NOMO-1 treated with DMSO at 0.1 percent for 48 hours (cell line): Measurements from ENCODE around the gene TAS2R13.

ENCODE experiments used
- DNase-seq: peaks from one replicate; lab custom pipeline; 2025; ENCODE audit not compliant: unreplicated experiment; lab: John Stamatoyannopoulos, UW

Gene TAS2R13

DNA sequence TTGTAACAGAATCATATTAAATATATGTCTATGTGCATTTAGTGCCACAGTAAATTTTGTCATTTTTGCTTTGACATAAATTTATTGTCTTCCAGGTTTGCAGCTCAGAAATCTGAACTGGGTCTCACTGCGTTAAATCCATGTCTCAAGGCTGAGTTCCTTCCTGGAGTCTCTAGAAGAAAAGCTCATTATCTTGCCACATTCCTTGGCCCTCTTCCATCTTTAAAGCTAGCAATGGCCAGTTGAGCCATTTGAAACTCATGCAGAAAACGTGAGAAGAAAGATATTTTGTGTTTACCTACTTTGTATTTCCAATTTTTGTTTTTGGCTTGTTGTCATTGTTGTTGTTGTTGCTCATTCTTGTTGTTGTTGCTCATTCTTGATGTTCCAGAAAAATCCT, 36.0 kb downstream of the TAS2R13 start:
- DNase-seq, result no peak

- DNase-seq, result no peak
Observed at GRCh38 chr12:10867381-10867780, 42.0 kb downstream of the TAS2R13 start.

DNA sequence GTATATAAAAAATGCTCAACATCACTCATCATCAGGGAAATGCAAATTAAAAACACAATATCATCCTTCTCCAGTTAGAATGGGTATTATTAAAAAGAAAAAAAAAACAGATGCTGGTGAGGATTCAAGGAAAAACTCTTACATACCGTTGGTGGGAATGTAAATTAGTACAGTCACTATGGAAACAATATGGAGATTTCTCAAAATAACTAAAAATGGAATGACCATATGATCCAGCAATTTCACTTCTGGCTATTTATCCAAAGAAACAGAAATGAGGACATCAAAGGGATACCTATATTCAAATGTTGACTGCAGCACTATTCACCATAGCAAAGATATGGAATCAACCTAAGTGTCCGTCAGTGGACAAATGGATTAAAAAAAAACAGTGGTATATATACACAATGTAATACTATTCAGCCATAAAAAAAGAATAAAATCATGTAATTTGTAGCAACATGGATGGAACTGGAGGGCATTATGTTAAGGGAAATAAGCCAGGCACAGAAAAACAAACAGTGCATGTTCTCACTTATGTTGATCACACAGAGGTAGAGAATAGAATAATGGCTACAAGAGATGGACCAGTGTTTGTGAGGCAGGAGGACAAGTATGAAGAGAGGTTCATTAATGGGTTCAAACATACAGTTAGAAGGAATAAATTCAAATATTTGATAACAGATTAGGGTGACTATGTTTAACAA, 45.7 kb downstream of the TAS2R13 start:
- no peak for DNase-seq

GRCh38 chr12:10861366-10861765, 48.0 kb downstream of the TAS2R13 start:
- no peak for DNase-seq
